ENCODE measurements around the gene OPN4.

OPN4 gene

GRCh38 chr10:86678999-86679792, 24.8 kb downstream of the OPN4 start:
- no peak for DNase-seq (ENCODE audit: low read depth in 2 of 2)

DNA sequence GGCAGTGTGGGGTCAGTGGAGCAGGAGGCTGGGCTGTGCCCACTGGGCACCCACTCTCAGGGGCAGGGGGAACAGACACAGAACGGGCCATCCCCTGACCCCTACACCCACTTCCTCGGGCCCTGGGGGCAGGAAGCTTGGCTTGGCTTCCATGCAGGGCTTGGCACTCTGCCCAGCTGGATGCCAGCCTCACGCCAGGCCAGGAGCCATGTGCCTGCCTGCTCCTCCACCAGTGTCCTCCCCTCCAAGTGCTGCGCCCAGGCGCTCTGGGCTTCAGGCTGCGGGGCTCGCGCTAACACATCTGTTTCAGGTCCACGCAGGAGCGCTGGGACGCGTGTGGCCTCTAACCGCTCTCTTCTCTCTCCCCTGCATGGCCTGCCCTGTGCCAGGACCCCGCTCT, 26.7 kb downstream of the OPN4 start:
- no peak for DNase-seq (ENCODE audit: low read depth in 2 of 2)

DNA sequence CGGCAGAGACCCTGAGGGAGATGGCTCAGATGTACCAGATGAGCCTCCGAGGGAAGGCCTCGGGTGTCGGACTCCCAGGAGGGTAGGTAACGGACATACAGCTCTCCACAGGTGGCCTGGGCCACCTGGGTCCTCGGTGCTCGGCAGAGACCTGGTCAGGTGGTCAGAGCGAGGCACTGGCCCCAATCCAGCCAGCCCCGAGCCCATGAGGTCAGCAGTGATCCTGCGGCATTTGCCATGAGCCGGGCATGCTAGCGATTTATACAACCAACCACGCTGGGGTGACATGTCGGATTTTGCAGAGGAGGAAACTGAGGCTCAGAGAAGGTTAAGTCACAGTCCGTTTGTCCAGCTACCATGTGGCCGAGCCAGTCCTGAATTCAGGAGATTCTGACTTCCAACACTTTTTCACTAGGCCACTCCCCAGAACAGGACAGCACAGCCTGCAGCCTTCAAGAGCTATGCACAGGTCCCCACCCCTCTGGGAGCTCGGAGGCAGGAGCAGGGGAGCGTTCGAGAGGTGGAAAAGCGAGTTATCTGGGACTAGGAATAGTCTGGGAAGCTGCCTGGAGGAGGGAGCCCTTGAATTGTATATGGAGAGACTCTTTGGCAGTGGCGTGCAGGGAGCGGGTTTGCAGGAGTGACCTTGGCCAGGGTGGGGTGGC, 27.5 kb downstream of the OPN4 start:
- no peak for DNase-seq (ENCODE audit: low read depth in 2 of 2)

DNA sequence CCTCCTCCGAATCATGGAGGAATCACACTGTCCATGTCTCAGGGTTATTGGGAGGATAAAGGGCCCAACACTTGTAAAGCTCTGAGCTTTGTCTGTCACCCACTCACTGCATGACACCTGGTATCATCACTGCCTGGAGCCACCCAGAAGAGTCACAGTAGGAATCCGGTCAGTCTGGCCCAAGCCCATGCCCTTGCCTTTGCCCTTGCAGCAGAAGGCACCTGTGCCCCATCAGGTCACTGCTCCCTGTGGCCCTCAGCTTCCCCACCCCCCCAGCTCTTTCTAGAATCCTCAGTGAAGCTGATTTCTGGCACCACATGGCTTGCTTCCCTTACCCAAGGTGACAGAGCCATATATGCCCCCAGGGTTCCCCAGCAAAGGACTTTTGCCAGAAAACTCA, 28.3 kb downstream of the OPN4 start:
- no peak for DNase-seq (ENCODE audit: low read depth in 2 of 2)

GRCh38 chr10:86684331-86685097, 30.2 kb downstream of the OPN4 start:
- no peak for DNase-seq (ENCODE audit: low read depth in 2 of 2)

- no peak for DNase-seq (ENCODE audit: low read depth in 2 of 2)
Observed at GRCh38 chr10:86685416-86685815, 31.1 kb downstream of the OPN4 start.

GRCh38 chr10:86685893-86686632, 31.7 kb downstream of the OPN4 start:
- DNase-seq (ENCODE audit: low read depth in 2 of 2): no peak

DNA sequence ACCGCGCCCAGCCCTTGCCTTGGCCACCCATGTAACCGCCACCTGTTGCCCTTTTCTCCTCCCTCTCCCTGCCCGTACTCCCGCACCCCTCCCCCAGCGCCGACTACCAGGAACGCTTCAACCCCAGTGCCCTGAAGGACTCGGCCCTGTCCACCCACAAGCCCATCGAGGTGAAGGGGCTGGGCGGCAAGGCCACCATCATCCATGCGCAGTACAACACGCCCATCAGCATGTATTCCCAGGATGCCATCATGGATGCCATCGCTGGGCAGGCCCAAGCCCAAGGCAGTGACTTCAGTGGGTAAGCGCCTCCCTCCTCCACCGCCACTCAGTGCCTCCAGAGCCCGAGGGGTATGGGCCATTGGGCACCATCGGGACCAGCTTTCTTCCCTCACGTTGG, 32.6 kb downstream of the OPN4 start:
- DNase-seq (ENCODE audit: low read depth in 2 of 2): no peak

GRCh38 chr10:86687750-86688149, 33.4 kb downstream of the OPN4 start:
- no peak for DNase-seq (ENCODE audit: low read depth in 2 of 2)

- DNase-seq (ENCODE audit: low read depth in 2 of 2): no peak
Observed at GRCh38 chr10:86688398-86688921, 34.1 kb downstream of the OPN4 start.

DNA sequence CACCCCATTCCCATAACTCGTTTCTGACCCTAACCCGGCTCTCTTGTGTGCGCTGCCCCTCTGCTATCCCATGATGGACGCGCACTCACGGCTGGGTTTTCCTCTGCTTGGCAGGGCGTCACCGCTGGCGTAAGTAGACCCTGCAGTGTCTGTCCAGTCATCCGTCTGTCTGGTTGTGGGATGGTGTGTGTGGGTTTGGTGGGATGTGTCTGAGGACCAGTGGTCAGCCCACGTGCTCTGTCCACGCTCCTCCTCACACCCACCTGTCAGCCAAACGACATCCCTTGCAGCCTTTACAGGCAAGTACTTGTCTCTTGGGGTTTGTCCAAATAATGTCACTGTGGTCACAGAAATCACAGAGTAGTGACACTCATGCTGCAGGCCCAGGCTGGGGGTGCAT, 34.8 kb downstream of the OPN4 start:
- DNase-seq (ENCODE audit: low read depth in 2 of 2): no peak

DNA sequence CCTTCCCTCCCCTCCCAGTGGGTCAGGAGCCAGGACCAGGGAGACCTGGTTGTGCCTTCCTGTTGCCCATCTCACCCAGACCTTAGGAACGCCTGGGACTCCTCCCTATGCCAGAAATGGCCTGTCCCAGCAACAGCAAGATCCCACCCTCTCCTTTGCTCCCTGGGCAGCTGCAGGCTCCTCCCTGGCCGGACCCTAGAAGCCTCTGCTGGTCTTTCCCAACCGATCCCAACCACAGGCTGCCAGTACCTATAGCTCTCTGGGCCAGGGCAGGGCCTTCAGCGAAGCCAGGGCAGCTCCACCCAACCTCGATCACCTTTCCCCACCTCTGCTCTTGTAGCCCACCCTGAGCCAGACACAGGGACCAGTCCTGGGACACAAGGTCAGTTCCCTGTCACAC, 35.9 kb downstream of the OPN4 start:
- DNase-seq (ENCODE audit: low read depth in 2 of 2): no peak

GRCh38 chr10:86690657-86691084, 36.3 kb downstream of the OPN4 start:
- DNase-seq (ENCODE audit: low read depth in 2 of 2): no peak

GRCh38 chr10:86691333-86692022, 37.1 kb downstream of the OPN4 start:
- no peak for DNase-seq (ENCODE audit: low read depth in 2 of 2)

- no peak for DNase-seq (ENCODE audit: low read depth in 2 of 2)
Observed at GRCh38 chr10:86692023-86692514, 37.7 kb downstream of the OPN4 start.

GRCh38 chr10:86692664-86693063, 38.3 kb downstream of the OPN4 start:
- DNase-seq (ENCODE audit: low read depth in 2 of 2): no peak

GRCh38 chr10:86693275-86693674, 38.9 kb downstream of the OPN4 start:
- no peak for DNase-seq (ENCODE audit: low read depth in 2 of 2)

- no peak for DNase-seq (ENCODE audit: low read depth in 2 of 2)
Observed at GRCh38 chr10:86693721-86694369, 39.5 kb downstream of the OPN4 start.

- no peak for DNase-seq (ENCODE audit: low read depth in 2 of 2)
Observed at GRCh38 chr10:86698207-86698940, 44.0 kb downstream of the OPN4 start.

DNA sequence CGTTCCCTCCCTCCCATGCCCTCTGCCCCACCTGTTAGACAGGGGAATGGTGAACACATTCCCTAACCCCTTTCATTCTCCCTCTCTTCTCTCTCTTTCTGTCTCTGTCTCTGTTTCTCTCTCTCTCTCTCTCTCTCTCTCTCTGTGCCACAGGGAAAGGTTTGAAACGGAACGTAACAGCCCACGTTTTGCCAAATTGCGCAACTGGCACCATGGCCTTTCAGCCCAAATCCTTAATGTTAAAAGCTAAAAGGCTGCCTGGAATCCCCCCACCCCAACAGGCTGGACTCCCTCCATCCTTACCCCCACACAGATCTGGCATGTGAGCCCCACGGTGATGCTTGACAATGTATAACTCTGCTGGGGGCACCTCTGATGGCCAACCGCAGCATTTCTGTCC, 44.8 kb downstream of the OPN4 start:
- no peak for DNase-seq (ENCODE audit: low read depth in 2 of 2)

Data from stimulated activated CD8-positive, alpha-beta memory T cell treated with anti-CD3 and anti-CD28 coated beads, Interleukin-15, amount 100 ng/mL, for 4 hours (primary cell).